Skin epidermis (tissue), 12 donors: ENCODE measurements around the gene NELFB.

ENCODE experiments used
- H3K27ac ChIP-seq, 21 experiments: fragments of 200-600 bp; sonication (generic) in 11 of 21; one replicate each; pipeline ENCODE4 v1.5.0; 2020; ENCODE audit warnings: mild to moderate bottlenecking in 3 of 21, inconsistent platforms in 2 of 21, moderate library complexity in 2 of 21
- H3K4me3 ChIP-seq, 7 experiments: fragments of 200-600 bp; sonication (generic) in 2 of 7; one replicate each; pipeline ENCODE4 v1.5.0; 2020; ENCODE audit warnings: inconsistent platforms in 2 of 7, mild to moderate bottlenecking in 2 of 7, moderate library complexity in 1 of 7

NELFB gene

GRCh38 chr9:137222190-137223077 lies 32.7 kb upstream of the NELFB start, which contains the start of gene RNF208:
Gene RNF208, minus strand, starts transcription at chr9:137222240. Its CDS starts 1,028 bp downstream, at chr9:137221212.
- peak within 1 kb of the TSS; percentile 19 to 97 (median 92) for H3K27ac ChIP-seq
- peak within 1 kb of the TSS; percentile 51 to 69 (median 60) for H3K4me3 ChIP-seq

GRCh38 chr9:137223078-137223970 lies 31.8 kb upstream of the NELFB start:
- Histone ChIP-seq H3K4me3 (peak overlapping the region; percentile 51 to 69 (median 60)), H3K27ac (peak overlapping the region; percentile 56 to 97 (median 92))

GRCh38 chr9:137224830-137225694 lies 30.1 kb upstream of the NELFB start, which contains the start of gene CYSRT1:
Gene CYSRT1, plus strand, starts transcription at chr9:137225174. Its CDS starts 448 bp downstream, at chr9:137225622.
- H3K27ac ChIP-seq = peak within 1 kb of the TSS in 20 of 21 experiments; percentile 77 to 97 (median 92)
- peak within 1 kb of the TSS; percentile 51 to 69 (median 60) for H3K4me3 ChIP-seq

GRCh38 chr9:137225699-137226331 lies 29.3 kb upstream of the NELFB start:
- Histone ChIP-seq H3K27ac (peak overlapping the region in 18 of 21 experiments; percentile 4 to 95 (median 56)), H3K4me3 (peak overlapping the region in 4 of 7 experiments; percentile 11 to 22 (median 11))

- Histone ChIP-seq H3K4me3 (no peak overlapping the region), H3K27ac (peak overlapping the region in 17 of 21 experiments; percentile 8 to 95 (median 51))
Observed at GRCh38 chr9:137226338-137227053, 28.6 kb upstream of the NELFB start.

GRCh38 chr9:137227054-137227852 lies 27.9 kb upstream of the NELFB start, which contains the start of gene RNF224:
Gene RNF224, plus strand, starts transcription at chr9:137227502. Its CDS starts 834 bp downstream, at chr9:137228336.
- Histone ChIP-seq H3K4me3 (no peak within 1 kb of the TSS), H3K27ac (peak within 1 kb of the TSS in 18 of 21 experiments; percentile 8 to 95 (median 52))

GRCh38 chr9:137227853-137228505 lies 27.1 kb upstream of the NELFB start:
- Histone ChIP-seq H3K27ac (no peak overlapping the region), H3K4me3 (no peak overlapping the region)

- no peak overlapping the region for H3K27ac ChIP-seq
- no peak overlapping the region for H3K4me3 ChIP-seq
Observed at GRCh38 chr9:137228506-137228967, 26.6 kb upstream of the NELFB start.

- H3K27ac ChIP-seq = no peak overlapping the region
- no peak overlapping the region for H3K4me3 ChIP-seq
Observed at GRCh38 chr9:137228968-137229896, 25.9 kb upstream of the NELFB start.

- Histone ChIP-seq H3K4me3 (no peak overlapping the region), H3K27ac (no peak overlapping the region)
Observed at GRCh38 chr9:137229903-137230704, 25.0 kb upstream of the NELFB start.

- H3K4me3 ChIP-seq = no peak within 1 kb of the TSS
- H3K27ac ChIP-seq = no peak within 1 kb of the TSS
Observed at GRCh38 chr9:137230705-137231371, 24.3 kb upstream of the NELFB start, which contains the start of gene SLC34A3. Gene SLC34A3, plus strand, starts transcription at chr9:137230901. Its CDS starts 802 bp downstream, at chr9:137231703.

- Histone ChIP-seq H3K27ac (no peak overlapping the region), H3K4me3 (no peak overlapping the region)
Observed at GRCh38 chr9:137231372-137232039, 23.6 kb upstream of the NELFB start.

- no peak overlapping the region for H3K27ac ChIP-seq
- no peak overlapping the region for H3K4me3 ChIP-seq
Observed at GRCh38 chr9:137232101-137232500, 23.0 kb upstream of the NELFB start.
